CD14-positive monocyte (primary cell): ENCODE results near the gene TACC2. TPM values are rescaled to one million over a fixed set of nuclear protein-coding genes. Genes with fewer than 3 reads are reported as not detected.
"Not testable (repeated sequence)": the region's sequence is repeated elsewhere in the genome, so short reads cannot be mapped to it uniquely, and the experiment has no call there.

Experiments used
- DNase-seq, 3 donors: peaks; one replicate each; pipeline ENCODE4 v3.0.0-alpha.2; 2011 to 2022
- H2AFZ ChIP-seq: 2 replicates; pipeline ENCODE4 v1.6.0; 2012; ENCODE audit warnings: mild to moderate bottlenecking, low read depth, low read length, inconsistent platforms; ENCODE audit not compliant: insufficient read depth, poor library complexity, severe bottlenecking
- H3K27ac ChIP-seq, 2 donors: 1 replicate in 1 of 2; 2 replicates in 1 of 2; pipeline ENCODE4 v1.5.1; 2012 to 2013; ENCODE audit warnings: low read length in 2 of 2, control low read depth in 1 of 2, inconsistent platforms in 1 of 2, low read depth in 1 of 2, mild to moderate bottlenecking in 1 of 2
- H3K27me3 ChIP-seq, 2 donors: one replicate each; pipeline versions ENCODE4 v1.6.0 to v1.6.1; 2011 to 2013; ENCODE audit warnings: low read length in 2 of 2; ENCODE audit not compliant: control insufficient read depth in 2 of 2, insufficient read depth in 2 of 2
- H3K36me3 ChIP-seq, 2 donors: replicated peaks in 1 of 2; 1 replicate in 1 of 2; 2 replicates in 1 of 2; pipeline versions ENCODE4 v1.5.1 to v1.6.1; 2012 to 2013; ENCODE audit warnings: low read length in 2 of 2, control low read depth in 1 of 2, inconsistent platforms in 1 of 2, mild to moderate bottlenecking in 1 of 2; ENCODE audit not compliant: insufficient read depth in 2 of 2, control insufficient read depth in 1 of 2
- H3K4me1 ChIP-seq, 2 donors: 1 replicate in 1 of 2; 2 replicates in 1 of 2; pipeline versions ENCODE4 v1.5.1 to v1.6.1; 2012 to 2013; ENCODE audit warnings: low read length in 2 of 2, control low read depth in 1 of 2, inconsistent platforms in 1 of 2, mild to moderate bottlenecking in 1 of 2, moderate library complexity in 1 of 2; ENCODE audit not compliant: insufficient read depth in 2 of 2, control insufficient read depth in 1 of 2
- H3K4me2 ChIP-seq: replicated peaks from 2 replicates; pipeline ENCODE3; 2012; ENCODE audit warnings: low read length, moderate library complexity, mild to moderate bottlenecking; ENCODE audit not compliant: poor library complexity, severe bottlenecking; ENCODE audit errors: extremely low read depth
- H3K4me3 ChIP-seq, 3 experiments: fragments of 200-600 bp in 1 of 3; sonication (generic) in 1 of 3; replicated peaks in 1 of 3; 1 replicate in 2 of 3; 2 replicates in 1 of 3; pipeline ENCODE4 v1.5.1; 2011 to 2013; ENCODE audit warnings: low read length in 3 of 3, mild to moderate bottlenecking in 3 of 3, control low read depth in 2 of 3, low read depth in 2 of 3, inconsistent platforms in 1 of 3, moderate library complexity in 1 of 3
- H3K79me2 ChIP-seq: 2 replicates; pipeline ENCODE4 v1.6.0; 2012; ENCODE audit warnings: mild to moderate bottlenecking, control low read depth, inconsistent platforms, low read length, moderate library complexity; ENCODE audit not compliant: insufficient read depth
- H3K9ac ChIP-seq: 2 replicates; pipeline ENCODE4 v1.6.0; 2017; ENCODE audit warnings: low read length, mild to moderate bottlenecking; ENCODE audit not compliant: insufficient read depth, poor library complexity, severe bottlenecking
- H3K9me3 ChIP-seq, 2 donors: replicated peaks in 1 of 2; 1 replicate in 1 of 2; 2 replicates in 1 of 2; pipeline versions ENCODE4 v1.5.1 to v1.6.1; 2012 to 2013; ENCODE audit warnings: low read length in 2 of 2, control low read depth in 1 of 2; ENCODE audit not compliant: control insufficient read depth in 1 of 2, insufficient read depth in 1 of 2
- H4K20me1 ChIP-seq: 2 replicates; pipeline ENCODE4 v1.6.0; 2012; ENCODE audit warnings: mild to moderate bottlenecking, low read length, control low read depth, moderate library complexity; ENCODE audit not compliant: insufficient read depth
- H3K27ac Mint-ChIP-seq, 7 donors: one replicate each; pipeline ENCODE4 v1.8.0; 2020; ENCODE audit warnings: mild to moderate bottlenecking in 7 of 7, mixed read lengths in 7 of 7, moderate library complexity in 6 of 7, inconsistent platforms in 2 of 7
- H3K27me3 Mint-ChIP-seq, 3 donors: one replicate each; pipeline ENCODE4 v1.8.0; 2021 to 2022; ENCODE audit warnings: low read depth in 3 of 3, mild to moderate bottlenecking in 3 of 3, mixed read lengths in 3 of 3, moderate library complexity in 3 of 3, inconsistent platforms in 1 of 3
- H3K36me3 Mint-ChIP-seq, 2 donors: one replicate each; pipeline ENCODE4 v1.8.0; 2020; ENCODE audit warnings: mixed read lengths in 2 of 2, inconsistent platforms in 1 of 2, mild to moderate bottlenecking in 1 of 2
- H3K4me1 Mint-ChIP-seq: one replicate; pipeline ENCODE4 v1.8.0; 2020; ENCODE audit warnings: mild to moderate bottlenecking, mixed read lengths
- H3K4me3 Mint-ChIP-seq, 2 donors: one replicate each; pipeline ENCODE4 v1.8.0; 2020; ENCODE audit warnings: mild to moderate bottlenecking in 2 of 2, mixed read lengths in 2 of 2, moderate library complexity in 1 of 2
- H3K9me3 Mint-ChIP-seq, 7 donors: one replicate each; pipeline ENCODE4 v1.8.0; 2020 to 2022; ENCODE audit warnings: mixed read lengths in 7 of 7, mild to moderate bottlenecking in 6 of 7, moderate library complexity in 6 of 7, inconsistent platforms in 2 of 7
- CTCF ChIP-seq: fragments of 200-600 bp; IDR thresholded peaks from one replicate; pipeline ENCODE4 v1.8.0; 2022; ENCODE audit warnings: antibody characterized with exemption, mild to moderate bottlenecking
- WGBS: methylation state at CpG from one replicate; pipeline ENCODE4 v1.1.5; 2013; ENCODE audit warnings: missing lambda C conversion rate; ENCODE audit not compliant: insufficient coverage; 5-methylcytosine and 5-hydroxymethylcytosine counted together
- intact Hi-C, 2 donors: fragments of 100-400 bp; cut with micrococcal nuclease; formaldehyde crosslinking; loops; one replicate each; pipeline versions ENCODE4 v1.15.0 to v1.15.1; 2023
- polyA plus RNA-seq, 3 donors: library from polyadenylated mRNA; depleted of rRNA in 1 of 3; unstranded in 2 of 3; stranded (reverse) in 1 of 3; fragments of 300-500 nt in 2 of 3; fragments of >200 nt in 1 of 3; fragmentation: Illumina TruSeq in 2 of 3; gene quantifications; 1 replicate in 2 of 3; 2 replicates in 1 of 3; pipeline ENCODE4 v1.2.3, GENCODE V29; 2012 to 2021

TACC2 gene
- polyA plus RNA-seq, 3 donors = 0.03 TPM; not detected in 2

GRCh38 chr10:122103592-122103991, 114.6 kb downstream of the TACC2 start:
- no peak overlapping the region for H3K4me2 ChIP-seq
- H3K4me3 Mint-ChIP-seq = no peak overlapping the region
- no peaks in the 10 kb centered on the region for H4K20me1 ChIP-seq
- H2AFZ ChIP-seq = no peak overlapping the region
- no peaks in the 10 kb centered on the region for H3K27me3 ChIP-seq
- no peak for TF ChIP-seq CTCF
- H3K36me3 Mint-ChIP-seq = no peaks in the 10 kb centered on the region
- no peak overlapping the region for H3K27ac ChIP-seq
- 82% methylated on average over 4 of the region's 4 CpGs for WGBS
- intact Hi-C loops = no loop called here
- H3K4me1 ChIP-seq = no peaks in the 10 kb centered on the region
- H3K4me3 ChIP-seq = no peak overlapping the region
- H3K27ac Mint-ChIP-seq = peak overlapping the region in 1 of 7 donors; percentile 2
- H3K9me3 ChIP-seq = no peaks in the 10 kb centered on the region
- DNase-seq = no peak
- H3K27me3 Mint-ChIP-seq = peaks cover 3 to 19% (median 5%) of the 10 kb centered on the region in 3 donors
- H3K9ac ChIP-seq = no peak overlapping the region
- no peaks in the 10 kb centered on the region for H3K79me2 ChIP-seq
- peaks cover 0 to 3% (median 0%) of the 10 kb centered on the region in 7 donors for H3K9me3 Mint-ChIP-seq
- H3K4me1 Mint-ChIP-seq = no peaks in the 10 kb centered on the region
- no peaks in the 10 kb centered on the region for H3K36me3 ChIP-seq

GRCh38 chr10:122108786-122109185, 119.8 kb downstream of the TACC2 start:
- H3K4me1 Mint-ChIP-seq, H4K20me1 ChIP-seq, DNase-seq, H3K9ac ChIP-seq, H3K27ac ChIP-seq, H3K4me1 ChIP-seq, H3K4me3 Mint-ChIP-seq, H3K36me3 Mint-ChIP-seq, H3K4me3 ChIP-seq, H3K9me3 ChIP-seq, H3K4me2 ChIP-seq, intact Hi-C loops, H3K79me2 ChIP-seq, H3K36me3 ChIP-seq, H2AFZ ChIP-seq: not testable (repeated sequence)
- no CpG with 5 or more reads among the region's 13 CpGs for WGBS
- peak overlapping the region in 1 of 7 donors; percentile 75 for H3K27ac Mint-ChIP-seq
- H3K9me3 Mint-ChIP-seq = peaks cover 0 to 14% (median 3%) of the 10 kb centered on the region in 7 donors
- peaks cover 21 to 41% (median 37%) of the 10 kb centered on the region in 3 donors for H3K27me3 Mint-ChIP-seq
- H3K27me3 ChIP-seq = peaks cover 19 to 34% of the 10 kb centered on the region in 2 donors
